ENCODE measurements around the gene TSHR.

- TF ChIP-seq POLR2A (IDR thresholded peaks at IDR 0.05; ENCODE audit: low read depth, low read length), result no peak
- TF ChIP-seq POLR2AphosphoS5 (IDR thresholded peaks at IDR 0.05; ENCODE audit: low read depth, low read length), result no peak
- no peak for TF ChIP-seq TAF1 (IDR thresholded peaks at IDR 0.05; ENCODE audit: borderline replicate concordance, low read depth, low read length)
Measured at GRCh38 chr14:81193924-81194633, 238.7 kb downstream of the TSHR start.
